Measurements from ENCODE around the gene CMIP.

- TF ChIP-seq CTCF (conservative IDR thresholded peaks at IDR 0.05 in 1 of 2, IDR thresholded peaks at IDR 0.05 in 1 of 2; ENCODE audit: extremely low read depth in 1 of 2, insufficient read depth in 1 of 2, low read depth in 1 of 2, low read length in 2 of 2) (no peak), EZH2 (IDR thresholded peaks at IDR 0.05; ENCODE audit: borderline replicate concordance, low read length) (no peak)
Observed at GRCh38 chr16:81719993-81720392, 275.4 kb downstream of the CMIP start.
